Activated CD4-positive, alpha-beta T cell treated with anti-CD3 and anti-CD28 coated beads, Interleukin-2, Interleukin-4, amounts not matched to agents 100 ng/mL and 50 ng/mL, durations not matched to agents 16 hours and 8 hours (primary cell): ENCODE results near the gene FAM3D.
A peak's percentile ranks its signal among the peaks of the same experiment; 100 is the strongest.

Experiments
- DNase-seq: peaks from one replicate; pipeline ENCODE4 v3.0.0-alpha.2; 2020; ENCODE audit warnings: low spot score

The FAM3D gene

DNA sequence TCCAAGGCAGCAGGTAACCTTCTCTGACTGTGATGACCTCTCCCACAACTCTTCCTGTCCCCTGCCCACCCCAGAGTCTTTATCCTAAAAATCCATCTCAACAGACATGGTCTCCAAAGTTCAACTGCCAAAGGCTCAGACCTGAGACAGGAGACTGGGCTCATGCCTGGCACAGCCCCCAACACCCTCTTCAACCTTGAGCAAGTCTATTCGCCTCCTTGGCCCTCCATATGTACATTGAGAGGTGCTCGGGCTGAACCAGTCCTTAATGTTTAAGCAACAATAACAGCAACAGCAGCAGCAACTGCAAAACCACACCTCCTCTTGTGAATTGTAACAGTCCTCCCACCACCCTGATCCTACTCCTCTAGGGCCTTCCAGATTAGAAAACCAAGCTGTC lies 9.9 kb downstream of the FAM3D start:
- DNase-seq, result no peak

DNA sequence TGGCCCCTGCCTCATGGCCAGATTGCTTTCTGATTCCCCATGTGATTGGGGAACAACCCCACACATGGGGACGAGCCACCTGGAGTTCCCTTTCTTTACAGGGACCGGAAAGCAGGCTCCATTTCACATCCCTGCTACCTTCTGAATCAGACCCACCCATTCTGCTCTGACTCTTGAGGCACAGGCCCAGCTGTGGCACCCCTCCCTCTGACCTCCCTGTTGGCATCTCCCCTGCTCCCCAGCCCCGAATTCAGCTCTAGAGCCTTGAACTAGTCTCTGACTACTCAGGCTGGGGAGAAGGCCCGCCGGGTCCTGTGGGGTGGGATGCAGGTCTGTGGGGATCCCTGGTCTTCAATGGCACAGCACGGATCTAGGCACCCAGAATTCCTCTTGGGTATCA lies 12.1 kb downstream of the FAM3D start:
- no peak for DNase-seq

DNA sequence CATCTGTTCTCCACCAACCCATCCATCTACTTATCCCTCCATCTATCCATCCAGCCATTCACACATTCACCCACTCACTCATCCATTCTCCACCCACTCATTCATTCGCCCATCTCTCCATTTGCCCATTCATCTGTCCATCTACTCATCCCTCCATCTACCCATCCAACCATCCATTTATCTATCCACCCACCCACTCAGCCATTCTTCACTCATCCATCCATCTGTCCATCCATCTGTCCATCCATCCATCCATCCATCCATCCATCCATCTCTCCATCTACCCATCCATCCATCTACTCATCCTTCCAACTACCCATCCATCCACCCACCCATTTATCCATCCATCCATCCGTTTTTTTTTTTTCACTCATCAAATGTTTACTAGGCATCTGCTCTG lies 13.9 kb downstream of the FAM3D start:
- no peak for DNase-seq

DNA sequence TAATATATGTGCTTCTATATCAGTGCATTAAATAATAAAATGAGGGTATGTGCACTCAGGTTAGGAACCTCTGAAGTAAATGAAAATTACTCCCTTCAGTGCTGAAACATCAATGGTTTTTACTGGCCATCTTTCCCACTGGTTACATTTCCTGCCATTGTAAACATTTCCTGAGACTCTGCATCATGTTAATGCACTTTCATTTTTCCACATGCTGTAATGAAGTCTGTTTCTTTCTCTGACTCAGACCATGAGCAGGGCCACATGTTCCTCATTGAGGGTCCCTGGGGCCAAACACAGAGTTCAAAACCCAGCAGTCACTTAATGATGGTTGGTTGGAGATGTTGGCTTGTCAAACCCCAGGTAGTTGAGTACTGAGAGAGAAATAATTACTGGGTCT lies 15.3 kb downstream of the FAM3D start:
- DNase-seq, result no peak

DNA sequence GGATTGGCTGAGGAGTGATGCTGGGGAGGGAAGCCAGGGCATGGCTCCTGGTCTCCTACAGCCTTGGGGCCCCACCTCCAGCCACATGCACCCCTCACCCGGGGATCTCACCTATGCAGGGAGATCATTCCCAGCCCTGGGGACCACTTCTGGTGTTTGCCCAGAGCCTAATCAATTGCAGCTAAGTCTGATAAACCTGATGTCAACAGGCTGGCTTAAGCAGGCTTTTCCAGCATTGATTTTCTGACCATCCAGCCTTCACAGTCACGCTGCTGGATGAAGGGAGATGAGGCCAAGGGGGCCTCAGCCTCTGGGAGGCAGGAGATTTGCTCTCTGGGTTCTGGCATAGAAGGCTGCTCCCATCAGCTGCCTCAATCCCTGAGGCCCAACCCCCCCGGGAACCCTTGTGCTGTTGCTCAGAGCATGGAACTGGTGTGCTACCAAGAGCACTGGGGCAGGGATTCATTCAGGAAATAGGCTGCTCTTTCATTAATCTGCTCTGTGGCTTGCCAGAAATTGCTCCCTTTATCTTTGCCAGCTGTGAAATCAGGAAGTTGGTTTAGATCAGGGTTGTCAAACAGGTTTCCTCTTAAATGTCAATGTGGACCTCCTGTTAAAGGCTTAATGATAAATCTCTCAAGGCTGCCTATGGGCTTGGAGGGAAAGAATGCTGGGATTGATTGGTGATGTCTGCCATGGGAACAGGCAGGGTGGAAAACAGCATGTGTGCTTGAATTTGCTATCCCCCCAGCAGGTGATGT lies 19.0 kb downstream of the FAM3D start:
- DNase-seq, result no peak

DNA sequence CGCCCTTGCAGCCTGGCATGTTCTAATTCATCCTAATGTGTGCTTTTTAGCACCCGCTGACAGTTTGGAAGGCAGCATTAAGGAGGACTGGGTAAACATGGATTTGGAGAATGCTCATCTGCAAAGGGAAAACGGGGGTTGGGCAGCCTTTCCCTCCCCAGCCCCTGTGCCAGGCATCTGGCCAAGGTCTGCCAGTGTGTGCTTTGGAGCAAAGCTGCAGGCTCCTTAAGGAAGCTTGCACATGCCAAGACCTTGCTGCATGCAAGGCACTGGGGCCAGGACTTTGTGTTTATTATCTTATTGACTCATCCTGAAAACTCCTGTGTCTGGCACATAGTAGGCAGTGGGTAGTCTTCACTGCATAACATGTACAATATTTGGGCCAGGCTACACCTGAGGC lies 20.1 kb downstream of the FAM3D start:
- no peak for DNase-seq

DNA sequence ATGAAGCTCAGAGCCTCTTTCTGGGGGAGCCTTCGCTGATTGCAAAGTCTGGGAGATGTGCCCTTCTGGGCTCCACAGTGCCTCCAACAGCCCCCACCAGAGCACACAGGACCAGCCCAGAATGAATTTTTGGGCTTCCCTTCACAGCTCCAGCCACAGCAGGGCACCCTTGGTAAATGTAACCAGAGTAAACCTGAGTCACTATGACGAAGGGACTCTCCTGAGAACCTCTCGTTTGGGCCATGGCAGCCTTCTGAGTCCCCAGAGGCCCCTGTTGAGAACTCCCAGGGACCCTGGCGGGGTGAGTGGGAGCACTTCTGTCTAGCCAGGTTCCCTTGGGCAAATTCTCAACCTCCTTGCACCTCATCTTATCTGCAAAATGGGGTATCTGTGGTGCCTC lies 20.8 kb downstream of the FAM3D start:
- DNase-seq, result no peak

DNA sequence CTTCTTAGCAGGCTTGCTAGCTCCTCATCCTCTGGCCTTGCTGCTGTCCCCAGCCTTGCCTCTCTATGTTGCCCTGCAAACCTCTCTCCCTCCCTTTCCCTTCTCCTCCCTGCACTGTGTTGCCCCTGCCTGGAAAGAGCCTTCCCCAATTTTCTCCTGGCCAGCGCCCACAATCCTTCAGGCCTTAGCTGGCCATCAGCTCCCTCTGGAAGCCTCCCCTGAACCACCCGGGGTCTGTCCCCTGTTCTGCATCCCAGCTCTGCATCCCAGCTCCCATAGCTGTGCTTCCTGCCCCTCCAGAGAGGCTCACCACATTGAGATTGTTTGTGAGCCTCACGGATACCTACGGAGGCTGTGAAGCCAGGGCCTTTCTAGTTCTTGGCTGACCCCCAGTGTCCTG lies 23.7 kb downstream of the FAM3D start:
- no peak for DNase-seq

DNA sequence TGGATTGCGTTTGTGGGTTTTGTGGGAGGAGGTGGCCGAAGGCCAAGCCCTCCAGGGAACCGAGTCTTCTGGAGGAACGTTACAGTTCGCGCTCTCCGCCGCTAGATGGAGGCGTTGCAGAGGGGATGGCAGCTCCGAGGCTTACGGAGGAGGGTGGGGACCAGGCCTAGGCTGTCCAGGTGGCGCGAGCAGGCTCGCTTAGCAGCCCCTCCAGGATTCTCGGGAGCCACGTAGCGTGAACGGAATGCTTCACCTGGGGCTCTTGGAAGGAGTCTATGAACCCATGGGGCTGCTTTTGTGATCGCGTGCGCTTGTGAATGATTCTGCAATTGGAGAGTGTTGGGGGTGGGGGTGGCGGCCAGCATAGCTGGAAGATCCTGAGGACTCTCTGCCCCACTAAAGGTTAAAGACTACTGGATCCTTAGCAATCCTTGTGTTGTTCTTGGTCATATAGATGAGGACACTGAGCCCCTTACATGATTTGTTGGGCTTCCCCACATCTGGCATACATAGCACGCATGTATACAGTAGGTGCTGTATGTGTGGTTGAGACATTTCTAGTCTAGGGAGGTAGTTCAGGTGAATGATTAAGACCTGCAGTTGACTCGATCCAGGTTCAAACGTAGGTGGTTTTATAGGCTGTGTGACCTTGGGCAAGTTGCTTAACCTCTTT lies 25.7 kb downstream of the FAM3D start:
- DNase-seq, result peak; percentile 67

DNA sequence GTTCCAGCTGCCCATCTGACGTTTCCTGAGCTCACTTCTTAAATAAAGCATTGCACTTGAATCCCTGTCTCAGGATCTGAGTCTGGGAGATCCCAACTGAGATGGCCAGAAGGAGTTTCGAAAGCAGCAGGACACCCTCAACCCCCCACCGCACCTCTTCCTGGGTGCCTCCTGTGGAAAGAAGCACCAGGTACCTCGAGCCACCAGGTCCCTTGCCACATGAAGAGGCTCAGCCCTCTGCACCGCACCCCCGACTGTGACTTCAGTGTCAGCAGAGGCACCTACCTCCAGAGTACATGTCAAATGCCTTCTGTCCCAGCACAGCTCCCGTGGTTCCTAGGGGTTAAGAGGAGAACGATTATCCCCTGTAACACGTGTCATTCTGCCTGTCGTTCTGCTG lies 26.7 kb downstream of the FAM3D start:
- DNase-seq, result no peak

DNA sequence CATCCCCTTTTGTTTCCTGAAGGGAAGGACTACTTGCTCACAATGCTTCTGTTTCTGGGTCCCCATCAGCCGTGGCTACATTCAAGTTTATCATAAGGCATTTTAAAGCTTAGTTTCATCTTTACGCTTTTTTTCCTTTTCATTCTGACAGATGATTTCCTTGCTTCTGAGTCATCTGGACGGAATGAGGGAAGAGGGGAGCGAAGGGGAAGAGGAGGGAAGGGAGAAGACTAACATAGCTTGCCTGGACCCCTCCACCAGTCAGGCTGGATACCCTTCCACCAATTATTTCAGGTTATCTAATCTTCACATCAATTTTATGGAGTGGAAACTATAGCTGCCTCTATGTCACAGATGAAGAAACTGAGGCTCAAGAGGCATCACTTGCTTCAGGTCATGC lies 27.6 kb downstream of the FAM3D start:
- DNase-seq, result no peak

DNA sequence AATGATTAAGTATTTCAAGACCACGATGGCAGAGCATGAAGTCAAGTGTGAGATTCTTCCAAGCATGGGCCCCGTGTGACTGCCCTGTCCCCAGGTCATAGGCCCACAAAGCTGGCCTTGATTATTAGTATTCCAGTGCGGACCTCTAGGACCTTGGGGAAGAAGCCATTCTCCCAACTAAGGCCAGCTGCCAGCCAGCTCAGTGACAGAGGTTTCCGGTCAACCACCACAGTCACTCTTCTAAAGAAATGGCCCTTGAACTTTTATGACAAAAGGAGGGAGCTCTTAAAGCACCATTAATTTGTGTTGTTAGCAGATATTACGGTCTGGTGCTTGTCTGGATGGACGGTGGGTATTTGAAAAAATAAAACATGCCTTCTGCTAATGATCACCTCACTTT lies 28.0 kb downstream of the FAM3D start:
- no peak for DNase-seq

DNA sequence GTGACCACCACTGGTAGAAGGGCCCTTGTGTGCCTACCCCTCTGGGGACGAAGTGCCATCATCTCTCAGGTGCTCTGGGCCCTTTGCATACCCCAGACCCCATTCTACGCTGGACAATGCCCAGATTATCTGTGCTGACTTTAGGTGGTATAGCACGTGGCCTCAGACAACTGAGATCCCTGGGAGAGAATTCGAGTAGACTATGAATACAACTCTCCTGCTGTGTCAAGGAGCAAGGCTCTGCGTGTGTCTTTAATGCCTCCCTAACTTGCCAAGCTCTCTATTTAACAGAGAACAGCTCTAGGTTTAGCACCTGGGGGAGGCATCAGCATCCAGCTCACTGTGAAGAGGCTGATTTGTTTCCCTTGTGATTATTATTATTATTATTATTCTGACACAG lies 29.1 kb downstream of the FAM3D start:
- DNase-seq, result no peak

DNA sequence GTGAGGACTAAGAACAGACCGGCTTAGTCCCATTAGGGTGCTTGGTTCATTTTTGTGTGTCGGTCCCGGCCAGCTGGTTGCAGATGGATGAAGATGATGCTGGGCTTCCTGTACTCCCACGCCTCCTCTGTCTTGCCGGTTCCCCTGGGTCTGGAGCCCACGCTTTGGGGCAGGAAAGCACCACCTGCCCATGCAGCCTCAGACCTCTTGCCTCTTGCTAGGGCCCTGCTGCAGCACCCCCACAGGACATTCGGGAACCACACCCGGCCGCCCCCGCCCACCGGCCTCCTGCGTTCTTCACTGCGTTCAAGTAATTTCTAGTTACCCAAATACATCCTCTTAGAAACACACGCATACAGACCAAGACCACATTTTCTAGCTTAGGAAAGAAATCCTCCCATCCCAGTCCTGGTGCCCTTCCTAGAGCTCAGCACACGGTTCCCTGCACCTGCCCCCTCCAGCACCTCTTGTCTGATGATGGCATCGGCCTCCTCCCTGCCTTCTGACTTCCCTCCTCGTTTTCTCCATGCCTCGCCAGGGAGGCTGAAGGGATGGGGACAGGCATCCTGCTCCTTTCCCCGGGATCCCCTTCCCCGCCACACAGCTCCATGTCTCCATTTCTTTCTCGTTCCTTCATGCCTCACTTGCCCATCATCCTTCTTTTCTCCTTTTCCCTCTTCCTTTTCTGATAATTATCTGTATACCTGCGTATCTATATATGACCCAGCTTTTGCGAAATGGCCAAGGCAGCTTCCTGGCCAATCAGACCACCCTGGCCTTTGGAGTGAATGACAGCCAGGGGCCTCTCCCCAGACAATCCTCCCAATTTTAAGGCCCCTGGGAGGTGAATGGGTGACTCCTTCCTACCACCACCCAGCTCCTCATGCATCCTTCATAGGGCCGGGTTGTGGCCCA lies 30.9 kb downstream of the FAM3D start:
- DNase-seq, result no peak

DNA sequence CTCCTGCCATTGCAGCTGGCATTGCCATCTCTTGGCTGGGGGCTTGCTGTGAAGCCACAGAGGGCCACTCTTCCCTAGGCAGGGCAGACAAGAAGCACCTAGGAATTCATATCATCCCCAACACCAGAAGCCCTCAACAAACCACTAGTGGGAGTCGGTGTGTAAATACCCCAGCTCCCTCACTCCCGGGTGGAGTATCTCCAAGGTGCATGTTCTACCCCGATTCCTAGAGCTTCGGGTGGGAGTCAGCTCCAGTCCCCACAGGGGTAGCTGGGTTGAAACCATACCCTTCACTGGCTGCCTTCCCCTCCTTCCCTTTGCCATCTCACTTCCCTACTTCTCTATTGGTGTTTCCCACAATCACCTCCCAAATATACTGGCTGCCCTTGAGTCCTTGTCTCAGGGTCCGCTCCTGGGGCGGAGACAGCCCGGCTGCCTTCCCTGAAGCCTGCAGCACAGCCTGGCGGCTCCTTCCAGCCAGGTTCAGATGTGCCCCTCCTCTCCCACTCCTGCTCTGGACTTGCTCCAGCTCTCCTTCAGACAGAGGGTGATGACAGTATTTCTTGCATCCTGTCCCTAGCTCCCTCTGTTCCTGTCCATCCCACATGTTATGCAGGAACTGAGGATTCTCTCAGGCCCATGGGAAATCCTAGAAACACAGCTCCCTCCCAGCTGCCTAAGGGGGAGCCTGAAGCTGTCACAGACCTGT lies 33.3 kb downstream of the FAM3D start:
- no peak for DNase-seq

DNA sequence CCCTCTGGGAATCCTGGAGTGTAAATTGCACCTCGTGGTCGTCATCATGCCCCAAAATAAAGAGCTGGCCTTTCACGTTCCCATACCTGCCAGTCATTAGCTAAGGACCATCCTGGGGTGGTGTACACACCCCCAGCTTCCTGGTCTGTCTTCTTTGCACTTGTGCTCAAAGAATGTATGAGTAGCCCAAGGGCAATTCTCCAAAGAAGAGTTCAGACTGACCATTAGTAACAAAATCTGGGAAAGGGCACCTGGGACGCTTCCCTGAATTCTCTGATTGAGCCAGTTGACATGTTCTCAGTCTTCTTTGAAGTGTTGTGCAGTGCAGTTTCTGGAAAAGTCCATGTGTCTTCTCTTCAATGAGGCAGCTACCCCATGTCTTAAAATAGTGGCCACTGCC lies 34.8 kb downstream of the FAM3D start:
- no peak for DNase-seq

DNA sequence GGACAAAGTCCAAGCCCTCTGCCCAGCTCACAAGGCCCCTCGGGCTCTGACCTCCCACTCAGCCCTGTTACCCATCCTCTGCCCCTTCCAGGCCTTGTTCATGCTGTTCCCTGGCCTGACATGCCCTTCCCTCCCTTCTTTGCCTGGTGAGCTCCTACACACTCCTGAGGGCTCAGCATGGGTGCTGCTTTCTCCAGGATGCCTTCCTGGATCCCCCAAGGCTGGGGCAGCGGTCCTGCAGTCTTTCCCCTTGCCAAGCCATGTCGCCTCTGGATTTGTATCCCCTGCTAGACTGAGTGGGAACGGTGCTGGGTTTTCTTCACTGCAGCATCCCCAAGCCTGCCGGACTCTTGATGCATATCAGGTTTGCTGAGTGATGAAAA lies 35.9 kb downstream of the FAM3D start:
- DNase-seq, result no peak

DNA sequence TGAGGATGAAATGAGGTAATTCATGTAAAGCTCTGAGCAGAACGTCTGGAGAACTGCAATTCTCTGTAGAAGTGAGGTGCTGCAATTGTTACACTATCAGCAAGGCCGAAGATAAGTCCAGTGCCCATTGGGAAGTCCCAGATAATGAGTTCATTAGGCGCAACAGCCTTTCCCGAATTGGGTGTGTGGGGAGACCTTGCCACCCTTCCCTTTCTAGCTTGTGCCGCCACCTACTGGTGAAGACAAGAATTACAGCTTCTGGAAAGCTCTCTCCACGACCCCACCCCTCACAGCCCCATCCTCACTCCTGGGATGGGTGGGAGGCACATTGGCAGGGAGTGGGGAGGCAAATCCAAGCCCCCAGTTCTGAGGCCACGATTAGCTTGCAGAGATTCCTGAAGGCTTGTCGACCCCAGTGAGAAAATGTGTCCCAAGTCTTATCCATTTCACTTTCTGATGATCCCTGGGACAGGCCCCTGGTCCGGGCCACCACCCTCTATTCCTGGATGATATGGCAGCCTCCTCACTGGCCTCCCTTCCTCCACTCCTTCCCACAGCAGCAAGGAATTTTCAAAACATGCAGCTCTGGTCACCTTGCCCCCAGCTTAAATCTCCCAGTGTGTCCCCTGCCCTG lies 36.4 kb downstream of the FAM3D start:
- peak; percentile 63 for DNase-seq

DNA sequence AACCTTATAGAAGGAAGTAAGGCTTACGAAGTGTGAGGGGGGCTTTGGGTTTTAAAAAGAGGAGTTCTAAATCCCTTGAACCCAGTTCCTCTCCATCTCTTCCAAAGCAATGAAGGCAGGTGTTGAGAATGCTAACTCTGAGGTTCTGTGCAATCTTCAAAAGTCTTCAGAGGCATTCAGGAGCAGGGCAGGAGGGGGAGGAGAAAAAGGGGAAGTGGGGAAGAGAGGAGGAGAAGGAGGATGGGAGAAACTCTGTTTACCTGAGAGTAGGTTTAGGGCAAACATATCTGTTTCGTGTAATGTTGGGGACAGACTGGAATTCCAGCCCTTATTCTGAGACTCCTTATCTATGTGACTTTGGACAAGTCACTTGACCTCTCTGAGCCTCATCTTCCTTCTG lies 36.9 kb downstream of the FAM3D start:
- DNase-seq, result no peak

DNA sequence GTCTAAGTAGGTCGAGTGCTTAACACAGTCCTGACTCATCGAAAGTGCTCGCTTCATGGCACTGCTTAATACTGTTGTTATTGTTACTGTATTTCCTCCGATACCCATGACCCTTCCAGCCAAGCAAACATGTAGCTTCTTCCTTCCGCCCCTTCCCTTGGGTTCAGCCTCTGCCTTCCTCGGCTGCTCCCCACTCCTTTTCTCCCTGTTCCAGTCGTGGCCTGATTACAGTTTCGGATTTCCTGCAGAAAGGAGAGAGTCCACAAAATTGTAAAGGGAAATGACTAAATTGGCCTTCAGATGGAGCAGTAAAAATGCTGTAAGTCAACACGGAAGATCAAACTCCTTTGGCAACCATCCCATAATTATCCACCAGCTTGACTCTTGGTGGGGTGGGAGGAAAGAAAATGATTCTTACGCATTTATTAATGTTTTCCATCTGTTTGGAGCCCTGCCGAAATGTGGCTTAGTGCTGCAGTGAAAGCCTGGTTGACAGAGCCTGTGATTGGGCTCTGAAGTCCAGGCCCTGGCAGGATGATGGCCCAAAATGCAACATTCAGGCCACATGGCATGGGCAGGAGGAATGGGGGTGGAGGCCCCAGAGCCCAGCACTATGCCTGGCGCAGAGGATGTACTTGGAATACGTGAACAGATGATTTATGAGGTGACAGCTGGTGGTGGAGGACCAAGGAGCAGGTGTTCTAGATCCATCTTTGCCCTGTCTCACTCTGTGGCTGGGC lies 37.6 kb downstream of the FAM3D start:
- no peak for DNase-seq

DNA sequence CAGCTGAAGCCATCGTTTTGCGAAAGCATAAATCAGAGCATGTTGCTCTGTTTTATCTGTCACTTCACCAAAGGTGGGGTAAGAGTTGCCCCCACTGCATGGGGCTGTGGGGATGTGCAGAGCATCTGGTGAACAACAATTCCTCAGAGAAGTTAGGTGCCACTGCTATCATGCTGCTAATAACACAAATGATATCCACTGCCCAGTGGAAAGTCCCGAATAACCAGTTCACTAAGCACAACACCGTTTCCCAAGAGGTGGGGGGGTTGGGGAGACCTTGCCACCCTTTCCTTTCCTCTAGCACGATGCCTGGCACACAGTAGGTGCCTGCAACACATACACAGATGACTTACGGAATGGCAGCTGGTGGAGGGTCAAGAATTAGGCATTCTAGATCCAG lies 38.6 kb downstream of the FAM3D start:
- no peak for DNase-seq
